ENCODE measurements around the gene MYBPH.

MYBPH gene

GRCh38 chr1:203215573-203215972, 39.9 kb upstream of the MYBPH start:
- TF ChIP-seq, protein P1, sequence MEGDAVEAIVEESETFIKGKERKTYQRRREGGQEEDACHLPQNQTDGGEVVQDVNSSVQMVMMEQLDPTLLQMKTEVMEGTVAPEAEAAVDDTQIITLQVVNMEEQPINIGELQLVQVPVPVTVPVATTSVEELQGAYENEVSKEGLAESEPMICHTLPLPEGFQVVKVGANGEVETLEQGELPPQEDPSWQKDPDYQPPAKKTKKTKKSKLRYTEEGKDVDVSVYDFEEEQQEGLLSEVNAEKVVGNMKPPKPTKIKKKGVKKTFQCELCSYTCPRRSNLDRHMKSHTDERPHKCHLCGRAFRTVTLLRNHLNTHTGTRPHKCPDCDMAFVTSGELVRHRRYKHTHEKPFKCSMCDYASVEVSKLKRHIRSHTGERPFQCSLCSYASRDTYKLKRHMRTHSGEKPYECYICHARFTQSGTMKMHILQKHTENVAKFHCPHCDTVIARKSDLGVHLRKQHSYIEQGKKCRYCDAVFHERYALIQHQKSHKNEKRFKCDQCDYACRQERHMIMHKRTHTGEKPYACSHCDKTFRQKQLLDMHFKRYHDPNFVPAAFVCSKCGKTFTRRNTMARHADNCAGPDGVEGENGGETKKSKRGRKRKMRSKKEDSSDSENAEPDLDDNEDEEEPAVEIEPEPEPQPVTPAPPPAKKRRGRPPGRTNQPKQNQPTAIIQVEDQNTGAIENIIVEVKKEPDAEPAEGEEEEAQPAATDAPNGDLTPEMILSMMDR (conservative IDR thresholded peaks at IDR 0.05; ENCODE audit: low read depth, low read length): no peak
- no peaks in the 10 kb centered on the region for H3K4me1 ChIP-seq (ENCODE audit: low read depth, poor library complexity, severe bottlenecking)
- no peaks in the 10 kb centered on the region for H4K20me1 ChIP-seq (ENCODE audit: insufficient read depth)
- no peak overlapping the region for H3K9ac ChIP-seq
- H3K36me3 ChIP-seq (ENCODE audit: insufficient read depth): no peaks in the 10 kb centered on the region
- no peaks in the 10 kb centered on the region for H3K79me2 ChIP-seq (ENCODE audit: insufficient read depth, low read depth)
- no peak overlapping the region for H2AFZ ChIP-seq (ENCODE audit: low read depth)
- no peak overlapping the region for H3K27ac ChIP-seq
- no peaks in the 10 kb centered on the region; the same call in 1 of the 2 replicates for H3K27me3 ChIP-seq (ENCODE audit: insufficient read depth, low read depth)
- H3K4me3 ChIP-seq (IDR thresholded peaks at IDR 0.05; ENCODE audit: insufficient read depth, low read depth, low read length): no peak overlapping the region
- H3K4me2 ChIP-seq: no peak overlapping the region

GRCh38 chr1:203214871-203215270, 39.2 kb upstream of the MYBPH start:
- Histone ChIP-seq H3K27me3 (ENCODE audit: insufficient read depth, low read depth) (no peaks in the 10 kb centered on the region; the same call in 1 of the 2 replicates), H3K4me1 (ENCODE audit: low read depth, poor library complexity, severe bottlenecking) (no peaks in the 10 kb centered on the region), H3K27ac (no peak overlapping the region), H4K20me1 (ENCODE audit: insufficient read depth) (no peaks in the 10 kb centered on the region), H2AFZ (ENCODE audit: low read depth) (no peak overlapping the region), H3K79me2 (ENCODE audit: insufficient read depth, low read depth) (no peaks in the 10 kb centered on the region), H3K4me3 (IDR thresholded peaks at IDR 0.05; ENCODE audit: insufficient read depth, low read depth, low read length) (no peak overlapping the region), H3K4me2 (no peak overlapping the region), H3K36me3 (ENCODE audit: insufficient read depth) (no peaks in the 10 kb centered on the region), H3K9ac (no peak overlapping the region)
- TF ChIP-seq, protein P1 (conservative IDR thresholded peaks at IDR 0.05; ENCODE audit: low read depth, low read length): no peak

- Histone ChIP-seq H3K27me3 (ENCODE audit: insufficient read depth, low read depth) (no peaks in the 10 kb centered on the region; the same call in 1 of the 2 replicates), H2AFZ (ENCODE audit: low read depth) (no peak overlapping the region), H3K4me2 (no peak overlapping the region), H3K27ac (no peak overlapping the region), H3K79me2 (ENCODE audit: insufficient read depth, low read depth) (no peaks in the 10 kb centered on the region), H4K20me1 (ENCODE audit: insufficient read depth) (no peaks in the 10 kb centered on the region), H3K9ac (no peak overlapping the region), H3K4me3 (IDR thresholded peaks at IDR 0.05; ENCODE audit: insufficient read depth, low read depth, low read length) (no peak overlapping the region), H3K36me3 (ENCODE audit: insufficient read depth) (no peaks in the 10 kb centered on the region), H3K4me1 (ENCODE audit: low read depth, poor library complexity, severe bottlenecking) (no peaks in the 10 kb centered on the region)
- TF ChIP-seq, protein P1 (conservative IDR thresholded peaks at IDR 0.05; ENCODE audit: low read depth, low read length): no peak
Observed at GRCh38 chr1:203213126-203213525, 37.5 kb upstream of the MYBPH start.

- Histone ChIP-seq H4K20me1 (ENCODE audit: insufficient read depth) (no peaks in the 10 kb centered on the region), H3K27ac (no peak overlapping the region), H3K9ac (no peak overlapping the region), H3K4me1 (ENCODE audit: low read depth, poor library complexity, severe bottlenecking) (no peaks in the 10 kb centered on the region), H3K4me3 (IDR thresholded peaks at IDR 0.05; ENCODE audit: insufficient read depth, low read depth, low read length) (no peak overlapping the region), H2AFZ (ENCODE audit: low read depth) (no peak overlapping the region), H3K27me3 (ENCODE audit: insufficient read depth, low read depth) (no peaks in the 10 kb centered on the region; the same call in 1 of the 2 replicates), H3K79me2 (ENCODE audit: insufficient read depth, low read depth) (no peaks in the 10 kb centered on the region), H3K36me3 (ENCODE audit: insufficient read depth) (no peaks in the 10 kb centered on the region), H3K4me2 (no peak overlapping the region)
- TF ChIP-seq, protein P1 (conservative IDR thresholded peaks at IDR 0.05; ENCODE audit: low read depth, low read length): no peak
Observed at GRCh38 chr1:203211812-203212211, 36.2 kb upstream of the MYBPH start.
